SH-SY5Y (cell line): ENCODE results near the gene TWIST1.

Experiments
- GATA2 ChIP-seq: IDR thresholded peaks from 2 replicates; pipeline ENCODE4 v1.6.1; 2011; ENCODE audit warnings: mild to moderate bottlenecking, low read depth, low read length
- GATA3 ChIP-seq: IDR thresholded peaks from 2 replicates; pipeline ENCODE4 v1.6.1; 2011; ENCODE audit warnings: low read depth, mild to moderate bottlenecking, low read length, moderate library complexity

TWIST1 gene

DNA sequence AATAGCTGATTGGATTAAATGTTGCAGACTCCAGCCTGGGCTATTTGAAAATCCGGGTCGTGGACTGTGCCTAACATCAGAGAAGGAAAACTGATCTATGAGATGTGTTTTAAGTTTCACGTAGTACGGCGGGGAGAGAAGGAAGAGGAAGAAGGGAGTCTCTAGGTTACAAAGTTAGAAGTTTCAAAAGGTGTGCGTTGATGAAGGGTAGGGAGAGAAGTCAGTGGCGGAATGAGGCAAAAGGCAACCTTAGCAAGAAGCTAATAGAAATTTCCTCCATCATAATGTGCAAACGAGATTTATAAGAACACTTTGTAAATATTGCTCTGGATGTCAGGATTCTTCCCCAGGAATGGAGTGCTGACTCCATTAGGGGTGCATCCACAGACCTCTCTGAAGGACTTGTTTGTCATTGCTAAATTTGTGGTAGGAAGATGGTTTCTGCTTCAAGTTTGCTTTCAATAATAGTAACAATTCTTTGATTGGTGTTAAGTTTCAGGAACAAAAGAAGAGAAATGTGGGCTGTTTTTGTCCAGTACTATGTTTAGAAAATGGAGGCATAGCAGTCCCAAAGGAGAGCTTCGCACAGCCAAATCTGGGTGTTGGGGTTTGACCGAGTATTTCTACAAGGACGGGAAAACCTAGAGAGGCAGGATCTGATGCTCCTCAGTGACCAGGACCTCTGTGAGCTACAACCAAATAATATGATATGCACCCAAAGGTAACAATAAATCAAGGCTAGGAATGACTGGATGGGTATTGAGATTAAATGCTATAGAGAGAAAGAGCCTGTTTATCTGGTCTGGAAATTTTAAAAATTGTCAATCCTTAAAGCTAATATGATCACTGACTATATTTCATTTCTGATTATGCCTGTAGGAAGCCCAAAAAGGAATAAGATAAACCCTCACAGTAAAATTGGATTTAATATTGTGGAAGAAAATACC, 8.2 kb downstream of the TWIST1 start:
- 0 out of 2 replicates have a peak, but pooled peaks have one; percentile 20 for TF ChIP-seq GATA3
- peak; percentile 52 for TF ChIP-seq GATA2

DNA sequence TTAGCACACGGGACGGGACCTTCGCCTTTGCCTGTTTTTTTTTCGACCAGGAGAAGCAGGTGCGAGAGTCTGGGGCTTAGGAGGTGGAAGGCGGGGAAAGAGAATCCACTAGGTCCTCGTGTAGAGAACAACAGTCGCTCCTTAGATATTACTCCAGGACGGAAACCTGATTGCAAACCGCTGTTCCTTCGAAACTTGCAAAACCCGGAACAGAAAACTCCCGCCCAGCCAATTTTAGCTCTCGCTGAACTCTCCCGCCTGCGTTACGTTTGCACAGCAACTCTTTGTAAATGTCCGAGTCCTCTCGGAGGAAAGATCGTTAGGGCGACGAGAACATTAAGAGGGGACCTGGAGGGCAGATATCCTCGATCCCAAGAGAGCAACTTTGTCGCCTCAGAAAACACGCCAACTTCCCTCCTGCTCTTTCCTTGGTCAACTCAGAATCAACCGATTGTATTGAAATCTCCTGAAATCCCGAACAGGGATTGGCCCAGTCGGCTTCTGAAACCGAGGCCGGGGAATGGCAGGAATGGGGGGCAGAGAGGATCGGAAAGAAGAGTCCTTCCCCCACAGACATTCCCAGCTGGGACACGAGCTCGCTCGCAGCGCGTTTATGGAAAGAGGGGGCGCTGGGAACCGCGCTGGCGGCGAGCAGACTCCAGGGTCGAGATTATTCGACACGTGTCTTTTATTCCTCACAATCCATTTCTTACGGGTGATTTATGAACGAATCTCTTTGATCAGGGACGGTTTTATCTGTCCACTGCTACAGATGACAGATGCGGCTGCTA, 9.9 kb downstream of the TWIST1 start:
- TF ChIP-seq GATA3: peak; percentile 64; the same call in 1 of the 2 replicates
- TF ChIP-seq GATA2: peak; percentile 97

DNA sequence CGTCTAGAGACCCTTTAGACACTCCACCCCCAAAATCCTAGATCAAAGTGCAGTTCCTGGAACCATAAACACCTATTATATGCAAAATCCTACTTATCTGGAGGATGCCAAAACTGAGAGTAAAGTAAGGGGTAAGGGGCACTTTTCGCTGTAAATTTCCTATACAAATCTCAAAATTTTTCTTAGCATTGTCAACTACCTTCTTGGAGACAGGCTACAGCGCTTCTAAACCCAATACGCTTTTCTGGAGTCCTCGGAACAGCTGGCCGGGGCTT, 10.4 kb downstream of the TWIST1 start:
- TF ChIP-seq GATA2 (no peak), GATA3 (no peak)

DNA sequence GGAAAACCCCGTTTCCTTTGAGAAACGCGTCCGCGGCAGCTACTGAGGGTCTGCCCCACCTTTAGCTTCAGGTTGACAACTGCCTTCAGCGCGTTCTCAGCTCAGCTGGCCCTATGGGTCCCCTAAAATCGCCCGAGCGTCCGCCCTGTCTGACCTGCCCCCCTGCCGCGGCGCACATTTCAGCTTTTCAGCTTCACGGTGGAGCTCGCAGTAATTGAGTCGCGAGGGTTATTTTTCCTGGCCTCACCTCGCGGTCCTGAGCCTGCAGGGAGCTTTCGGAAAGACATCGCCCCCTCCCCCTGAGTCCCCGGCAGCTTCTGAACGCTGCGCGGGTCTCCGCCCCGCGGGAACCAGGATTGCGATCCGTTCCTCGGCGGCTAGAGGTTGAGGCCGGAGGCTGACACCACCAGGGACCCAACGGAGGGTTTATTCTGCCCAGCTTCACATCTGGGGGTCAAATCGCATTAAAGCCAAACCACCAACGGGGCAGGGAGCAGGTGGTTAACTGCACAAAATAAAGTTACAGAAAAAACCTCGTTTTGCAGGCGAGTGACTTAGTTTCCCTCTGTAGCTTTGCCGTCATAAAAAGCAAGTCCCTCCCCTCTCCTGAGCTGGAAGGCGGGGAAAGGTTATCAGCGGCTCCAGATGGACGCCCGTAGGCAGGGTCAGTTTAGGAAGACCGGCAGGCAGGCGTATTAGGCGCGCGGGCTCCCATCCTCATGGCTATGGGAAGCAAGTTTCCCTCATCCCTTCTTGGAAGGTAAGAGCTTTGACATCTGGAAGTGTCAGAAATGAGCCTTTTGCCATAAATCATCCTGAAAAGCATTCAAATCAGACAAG, 11.0 kb downstream of the TWIST1 start:
- peak; percentile 49 for TF ChIP-seq GATA2
- TF ChIP-seq GATA3: no peak

DNA sequence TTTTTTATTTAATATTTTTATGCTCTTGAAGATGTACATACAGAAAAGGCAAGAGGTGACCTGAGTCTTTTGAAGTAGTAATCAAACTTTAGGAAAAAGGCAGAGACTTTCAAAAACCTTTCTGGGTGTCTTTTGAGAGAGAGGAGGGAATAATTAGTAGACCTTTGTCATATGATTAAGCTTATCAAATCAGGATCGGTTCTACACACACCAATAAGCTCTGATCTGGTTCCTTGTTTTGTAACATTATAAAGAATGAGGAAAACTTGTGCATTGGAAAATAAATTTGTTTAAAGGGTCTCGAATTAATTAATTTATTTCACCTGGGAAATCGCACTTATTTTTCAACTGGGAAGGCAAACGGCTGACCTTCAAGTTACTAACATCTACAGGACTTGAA, 11.9 kb downstream of the TWIST1 start:
- TF ChIP-seq GATA3: no peak
- no peak for TF ChIP-seq GATA2

DNA sequence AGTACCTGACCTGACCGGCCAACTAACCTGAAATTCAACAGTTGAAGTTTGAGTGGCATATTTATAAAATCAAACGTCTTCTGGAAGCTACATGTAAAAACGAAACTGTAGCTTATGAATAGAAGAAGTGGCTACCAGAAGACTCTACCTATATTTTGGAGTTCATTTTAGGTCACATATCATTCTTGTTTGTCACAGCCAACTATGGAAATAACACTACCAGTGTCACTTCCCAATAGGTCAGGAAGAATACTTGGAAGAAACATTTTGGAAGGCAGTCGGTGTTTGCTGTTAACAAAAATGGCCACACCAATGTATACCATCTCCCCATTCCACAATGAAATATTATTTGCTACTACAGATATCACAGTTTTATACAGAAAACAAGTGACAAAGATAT, 12.6 kb downstream of the TWIST1 start:
- TF ChIP-seq GATA2 (no peak), GATA3 (no peak)

DNA sequence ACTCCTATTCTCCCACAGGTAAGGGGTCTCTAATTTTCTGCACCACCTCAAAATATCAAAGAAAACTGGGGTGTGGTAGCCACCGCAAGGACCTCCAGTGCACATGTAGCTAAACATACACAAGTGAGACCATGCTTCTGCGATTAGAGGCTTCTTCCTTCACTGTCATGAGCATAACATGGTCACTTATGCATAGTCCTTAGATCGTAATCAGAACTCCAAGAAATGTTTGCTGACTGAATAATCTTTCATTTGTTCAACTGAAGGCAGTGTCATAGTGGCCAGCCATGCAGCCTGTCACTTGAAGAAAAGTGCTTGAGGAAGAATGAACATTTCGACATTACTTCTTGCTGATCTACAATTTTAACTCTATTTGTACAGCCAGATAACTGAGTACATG, 14.6 kb downstream of the TWIST1 start:
- TF ChIP-seq GATA3 (0 out of 2 replicates have a peak, but pooled peaks have one; percentile 29), GATA2 (peak; percentile 59)

DNA sequence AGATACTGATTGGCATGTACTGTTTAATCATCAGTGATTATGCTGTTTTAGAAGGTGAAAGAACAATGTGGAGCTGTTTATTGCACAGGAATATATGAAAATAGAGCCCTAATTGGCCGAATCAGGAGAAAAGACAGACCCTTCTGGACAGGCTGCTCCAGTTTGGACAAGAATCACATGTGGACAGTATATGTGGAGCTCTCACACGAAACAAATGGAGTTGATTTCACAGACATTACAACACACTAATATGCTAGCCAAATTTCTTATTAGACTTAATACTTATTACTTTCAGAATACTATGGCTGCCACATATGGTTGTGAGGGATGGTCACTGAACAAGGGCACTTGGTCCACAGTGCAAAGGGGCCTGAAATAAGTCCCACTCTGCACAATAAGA, 15.5 kb downstream of the TWIST1 start:
- TF ChIP-seq GATA2 (no peak), GATA3 (no peak)

DNA sequence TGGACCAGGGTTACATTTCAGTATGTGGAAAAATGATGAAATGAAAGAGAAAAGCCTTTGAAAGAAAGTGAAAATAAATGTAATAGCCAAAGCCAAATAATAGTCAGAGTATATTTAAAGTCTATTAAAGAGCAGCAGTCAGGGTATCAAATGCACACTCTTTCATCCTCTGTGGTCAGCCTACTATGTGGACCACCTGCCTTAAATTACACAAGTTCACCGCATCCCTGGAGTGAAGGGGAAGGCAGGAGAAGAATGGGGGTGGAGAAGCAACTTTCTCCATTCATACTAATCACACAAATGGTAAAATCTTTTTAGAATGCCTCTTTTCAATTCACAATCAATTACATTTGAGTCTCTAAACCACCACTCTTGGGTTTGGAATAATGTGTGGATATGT, 16.0 kb downstream of the TWIST1 start:
- TF ChIP-seq GATA2: no peak

DNA sequence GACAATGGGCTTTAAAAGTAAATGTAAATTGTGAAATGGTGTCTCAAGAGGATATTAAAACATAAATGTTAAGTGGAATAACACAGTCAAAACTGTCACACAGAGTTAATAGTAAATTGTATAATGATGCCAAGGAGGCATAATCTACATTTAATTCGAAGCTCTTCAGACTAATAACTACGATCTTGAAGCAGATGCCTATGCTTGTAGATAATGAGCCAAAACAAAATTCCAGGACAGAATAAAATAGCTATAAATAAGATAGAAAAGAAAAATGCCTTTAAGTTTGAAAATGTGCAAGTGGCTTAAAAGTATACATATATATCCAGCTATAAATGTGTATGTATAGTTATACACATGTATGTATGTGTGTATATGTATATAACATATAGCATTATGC, 17.5 kb downstream of the TWIST1 start:
- no peak for TF ChIP-seq GATA3
- TF ChIP-seq GATA2: no peak

DNA sequence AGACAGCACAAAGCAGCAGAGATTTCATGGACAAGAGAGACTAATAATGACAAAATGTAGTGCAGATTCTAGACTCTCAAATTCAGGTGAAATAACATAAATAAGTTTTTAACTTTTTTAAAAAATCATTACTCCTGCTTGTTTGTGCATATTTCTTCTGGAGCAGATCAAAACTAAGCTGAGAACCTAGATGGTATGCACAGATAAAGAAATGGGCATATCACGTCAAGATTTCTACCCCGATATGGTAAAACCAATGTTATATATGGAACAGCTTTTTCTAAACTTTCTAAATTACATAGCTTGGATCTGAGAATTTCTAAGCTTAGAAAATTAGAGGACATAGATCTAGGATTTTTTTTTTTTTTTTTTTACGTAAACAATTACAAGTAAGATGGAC, 18.2 kb downstream of the TWIST1 start:
- TF ChIP-seq GATA2: peak; percentile 40
- peak; percentile 86 for TF ChIP-seq GATA3

DNA sequence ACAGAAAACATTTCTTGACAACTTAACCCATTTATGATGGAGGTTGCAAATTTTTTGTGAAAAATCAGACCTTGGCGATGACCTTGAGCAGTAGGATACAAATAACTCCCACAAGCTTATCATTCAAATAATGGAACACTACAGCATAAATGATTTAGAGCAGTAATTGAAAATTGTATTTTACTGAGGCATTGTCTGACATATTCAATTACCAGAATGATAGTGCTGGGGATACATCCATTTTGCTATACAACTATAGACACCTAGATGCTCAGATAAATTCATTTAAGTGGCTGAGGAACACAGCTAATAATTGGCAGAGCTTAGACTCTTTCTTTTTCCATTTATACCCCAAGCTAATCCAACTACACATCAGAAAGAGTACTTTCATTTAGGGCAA, 18.9 kb downstream of the TWIST1 start:
- TF ChIP-seq GATA2: peak; percentile 53
- peak; percentile 86 for TF ChIP-seq GATA3

DNA sequence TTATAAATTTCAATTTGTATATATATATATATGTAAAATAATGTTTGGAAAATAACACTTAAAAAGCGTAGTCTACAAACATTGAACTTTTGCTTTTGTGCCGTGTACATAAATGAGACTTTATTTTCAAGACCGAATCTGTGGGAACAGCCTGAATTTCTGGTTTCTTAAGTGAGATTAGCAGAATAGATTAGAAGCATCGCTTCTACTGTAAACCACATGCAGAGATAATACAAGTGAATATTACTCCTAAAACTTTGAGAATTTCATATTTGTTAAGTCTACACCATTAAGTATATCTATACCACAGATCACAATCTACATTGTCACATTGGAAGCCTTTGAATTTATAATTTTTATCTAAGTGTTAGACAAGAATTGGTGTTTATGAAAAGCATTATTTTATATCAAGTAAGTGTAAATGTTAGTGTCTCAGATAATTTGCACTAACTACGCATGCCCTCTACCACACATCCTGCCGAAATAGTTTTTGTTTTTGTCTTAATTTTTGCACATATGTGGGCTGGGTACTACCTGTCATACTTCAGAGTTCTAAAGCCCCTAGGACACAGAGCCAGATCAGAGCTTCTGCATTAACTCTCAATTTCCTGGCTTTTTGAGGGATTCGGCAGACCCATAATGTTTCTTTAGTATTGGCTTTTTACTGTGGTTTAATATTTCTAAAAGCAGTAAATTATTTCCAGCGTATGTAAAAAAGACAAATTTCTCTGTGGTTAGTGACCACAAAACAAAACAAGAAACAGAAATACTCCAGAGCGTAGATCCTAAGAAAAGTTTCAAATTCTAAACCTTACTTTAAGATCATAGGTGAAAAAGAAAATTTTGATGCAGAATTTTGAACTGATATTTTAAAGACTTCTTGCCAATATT, 20.0 kb downstream of the TWIST1 start:
- TF ChIP-seq GATA3 (peak; percentile 80), GATA2 (0 out of 2 replicates have a peak, but pooled peaks have one; percentile 28)
